GM15510 (cell line): ENCODE results near the gene TK2.

ENCODE experiments used
- POLR2A ChIP-seq: IDR thresholded peaks from 3 replicates; pipeline ENCODE4 v1.6.1; 2011; ENCODE audit warnings: borderline replicate concordance; ENCODE audit not compliant: insufficient read length; ENCODE audit errors: extremely low read depth

The TK2 gene

DNA sequence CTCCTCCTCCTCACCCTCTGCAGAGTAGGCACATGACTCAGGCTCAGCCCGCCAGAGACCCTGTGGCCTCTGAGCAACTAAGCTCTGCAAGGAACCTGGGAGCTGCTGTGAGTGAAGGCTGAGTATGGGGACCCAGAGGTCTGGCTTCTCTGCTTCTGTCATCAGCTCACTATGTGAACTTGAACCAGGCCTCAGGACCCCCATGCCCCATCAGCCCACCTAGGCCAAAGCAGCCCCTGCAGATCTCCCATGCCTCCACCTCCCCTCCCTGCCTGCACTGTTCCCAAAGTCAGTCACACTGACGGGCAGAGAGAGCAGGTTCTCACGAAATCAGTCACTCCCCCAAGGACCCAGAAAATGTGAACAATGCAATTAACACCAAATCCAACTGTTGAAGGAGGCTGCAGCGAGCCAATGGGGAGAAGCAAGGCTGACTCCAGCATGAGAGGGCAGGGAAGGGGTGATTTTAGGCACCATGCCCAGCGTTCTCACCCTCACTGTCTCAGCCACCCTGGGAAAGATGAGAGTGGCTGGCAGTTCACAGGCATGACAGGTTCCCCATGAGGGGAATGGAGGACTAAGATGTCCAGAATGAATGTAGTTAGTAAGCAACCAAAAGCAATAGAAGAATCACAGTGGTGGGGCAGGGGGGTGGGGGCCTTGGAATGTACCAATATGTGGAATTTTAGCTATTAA lies 62.2 kb downstream of the TK2 start:
- TF ChIP-seq POLR2A, result no peak

DNA sequence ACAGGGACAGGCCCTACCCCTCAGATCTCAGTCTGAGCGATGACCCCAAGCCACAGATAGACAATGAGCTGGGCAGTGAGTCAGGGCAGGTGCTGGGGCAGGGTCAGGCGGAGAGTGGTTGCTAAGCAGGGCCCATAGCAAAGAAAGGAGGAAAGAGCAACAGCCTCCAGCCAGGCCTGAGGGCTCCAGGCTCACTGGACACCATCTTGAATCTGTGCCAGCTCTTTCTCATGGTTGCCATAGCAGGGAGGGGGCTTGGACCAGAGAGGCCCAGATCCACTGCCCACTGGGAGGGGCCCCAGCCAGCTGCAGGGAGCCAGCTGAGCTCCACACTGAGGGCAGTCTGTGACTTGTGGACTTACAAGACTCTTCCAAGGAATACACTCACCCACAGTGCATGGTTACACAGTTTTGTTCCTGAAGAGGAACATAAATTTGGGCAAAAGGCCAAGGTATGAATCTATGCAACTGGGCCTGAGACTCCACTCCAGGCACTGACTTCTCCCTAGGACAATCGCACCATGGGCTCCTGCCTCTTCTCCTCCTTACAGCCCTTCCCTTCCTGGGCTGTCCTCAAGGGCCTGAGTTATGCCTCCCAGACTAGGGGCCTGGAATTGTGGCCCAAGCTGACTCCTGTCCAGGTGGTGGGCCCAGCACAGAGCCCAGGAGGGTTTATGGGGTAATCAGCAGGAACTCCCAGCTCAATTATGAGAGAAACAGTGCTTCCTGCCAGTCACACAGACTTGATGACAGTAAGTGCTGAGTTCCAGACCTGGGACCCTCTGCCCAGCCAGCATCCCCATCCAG lies 62.9 kb downstream of the TK2 start:
- TF ChIP-seq POLR2A, result no peak

DNA sequence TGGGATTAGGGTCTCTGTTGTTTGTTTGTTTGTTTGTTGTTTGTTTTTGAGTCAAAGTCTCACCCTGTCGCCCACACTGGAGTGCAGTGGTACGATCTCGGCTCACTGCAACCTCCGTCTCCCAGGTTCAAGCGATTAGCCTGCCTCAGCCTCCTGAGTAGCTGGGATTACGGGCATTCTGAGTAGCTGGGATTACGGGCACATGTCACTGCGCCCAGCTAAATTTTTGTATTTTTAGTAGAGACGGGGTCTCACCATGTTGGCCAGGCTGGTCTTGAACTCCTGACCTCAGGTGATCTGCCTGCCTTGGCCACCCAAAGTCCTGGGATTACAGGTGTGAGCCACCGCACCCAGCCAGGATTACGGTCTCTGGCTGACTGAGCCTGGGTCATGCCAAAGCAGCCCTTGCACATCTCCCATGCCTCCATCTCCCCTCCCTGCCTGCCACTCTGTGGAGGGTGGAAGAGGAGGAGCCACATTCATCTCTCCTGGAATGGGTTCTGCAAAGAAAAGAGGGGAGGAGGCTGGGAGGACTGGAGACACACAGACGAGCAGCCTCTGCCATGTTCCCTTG lies 63.6 kb downstream of the TK2 start:
- TF ChIP-seq POLR2A, result no peak

DNA sequence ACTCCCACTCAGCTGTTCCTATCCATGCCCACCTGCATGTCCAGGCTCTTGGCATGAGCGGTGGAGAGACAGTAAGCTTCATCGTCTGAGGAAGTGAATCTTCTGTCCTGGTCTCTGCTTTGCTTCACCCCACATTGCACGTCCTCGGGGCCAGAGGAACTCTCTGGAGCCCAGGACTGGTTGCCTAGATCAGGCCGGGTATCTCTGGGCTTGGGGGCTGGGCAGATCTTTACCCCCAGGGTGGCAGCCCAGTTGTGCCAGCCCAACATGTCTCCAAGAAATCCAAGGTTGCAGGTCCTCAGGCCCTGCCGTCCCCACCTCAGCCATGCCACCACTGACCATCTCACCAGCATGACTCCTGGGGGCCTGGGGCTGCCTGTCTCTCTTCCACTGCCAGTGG lies 64.5 kb downstream of the TK2 start:
- no peak for TF ChIP-seq POLR2A

DNA sequence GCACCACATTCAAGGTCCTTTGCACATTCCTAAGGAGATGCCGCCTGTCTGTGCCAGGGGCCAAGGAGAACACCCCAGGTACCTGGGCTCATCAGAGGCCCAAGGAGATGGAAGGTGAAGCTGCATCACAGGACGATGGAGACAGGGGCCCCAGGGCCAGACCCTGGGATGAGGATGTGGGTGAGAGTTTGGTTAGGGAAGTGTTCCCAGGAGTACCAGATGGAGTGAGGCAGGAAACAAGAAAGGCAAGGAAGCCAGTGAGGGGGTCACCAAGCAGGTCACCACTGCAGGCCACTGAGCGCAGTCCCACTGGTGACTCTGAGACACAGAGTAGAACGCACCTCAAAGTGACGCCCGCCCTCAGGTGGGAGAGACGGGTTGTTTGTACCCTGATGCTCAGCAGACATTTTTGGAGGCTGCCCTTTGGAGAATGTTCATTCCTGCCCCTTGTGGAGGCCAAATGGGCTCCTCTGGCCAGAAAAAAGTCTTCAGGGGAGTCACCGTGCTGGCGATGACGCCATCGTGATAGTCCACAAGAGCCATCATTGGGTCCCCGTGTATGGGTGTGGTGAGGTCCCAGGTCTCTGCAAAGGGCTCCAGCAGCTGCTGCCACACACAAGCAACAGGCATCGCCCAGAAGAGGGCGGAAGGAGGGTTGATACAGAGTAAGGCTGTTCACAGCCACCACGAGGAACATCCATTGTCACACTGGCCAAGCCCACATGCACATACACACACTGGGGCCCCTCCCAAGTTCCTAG lies 65.3 kb downstream of the TK2 start:
- no peak for TF ChIP-seq POLR2A

GRCh38 chr16:66483689-66484452 lies 66.1 kb downstream of the TK2 start:
- no peak for TF ChIP-seq POLR2A

GRCh38 chr16:66481943-66482390 lies 68.0 kb downstream of the TK2 start:
- no peak for TF ChIP-seq POLR2A

- no peak for TF ChIP-seq POLR2A
Measured at GRCh38 chr16:66481081-66481942, 68.6 kb downstream of the TK2 start.

GRCh38 chr16:66480265-66481080 lies 69.4 kb downstream of the TK2 start:
- no peak for TF ChIP-seq POLR2A

- no peak for TF ChIP-seq POLR2A
Measured at GRCh38 chr16:66479661-66480264, 70.2 kb downstream of the TK2 start.

- no peak for TF ChIP-seq POLR2A
Measured at GRCh38 chr16:66478733-66479511, 71.0 kb downstream of the TK2 start.
